GM18861 (cell line): ENCODE measurements around the gene SUPT3H.

Experiments used
- ATAC-seq: cut with Tn5 transposase; IDR thresholded peaks from one replicate; pipeline ENCODE4 v1.9.1; 2021; ENCODE audit not compliant: unreplicated experiment

SUPT3H gene

GRCh38 chr6:45129051-45129450 is 248.7 kb downstream of the SUPT3H start:
- ATAC-seq = no peak

GRCh38 chr6:45127185-45127584 is 250.5 kb downstream of the SUPT3H start:
- ATAC-seq = no peak

- no peak for ATAC-seq
Observed at GRCh38 chr6:45126033-45126432, 251.7 kb downstream of the SUPT3H start.

GRCh38 chr6:45123023-45123422 is 254.7 kb downstream of the SUPT3H start:
- ATAC-seq = no peak

- ATAC-seq = no peak
Observed at GRCh38 chr6:45118754-45119153, 259.0 kb downstream of the SUPT3H start.

- ATAC-seq = no peak
Observed at GRCh38 chr6:45116714-45117410, 260.9 kb downstream of the SUPT3H start.

GRCh38 chr6:45115696-45116095 is 262.0 kb downstream of the SUPT3H start:
- no peak for ATAC-seq

GRCh38 chr6:45112711-45113110 is 265.0 kb downstream of the SUPT3H start:
- ATAC-seq = no peak

- no peak for ATAC-seq
Observed at GRCh38 chr6:45109551-45109950, 268.2 kb downstream of the SUPT3H start.

- no peak for ATAC-seq
Observed at GRCh38 chr6:45105170-45105820, 272.4 kb downstream of the SUPT3H start.

- no peak for ATAC-seq
Observed at GRCh38 chr6:45104429-45104828, 273.3 kb downstream of the SUPT3H start.

- ATAC-seq = no peak
Observed at GRCh38 chr6:45098256-45098655, 279.5 kb downstream of the SUPT3H start.

GRCh38 chr6:45094831-45095230 is 282.9 kb downstream of the SUPT3H start:
- ATAC-seq = no peak

- ATAC-seq = no peak
Observed at GRCh38 chr6:45092135-45092534, 285.6 kb downstream of the SUPT3H start.

GRCh38 chr6:45086360-45087084 is 291.2 kb downstream of the SUPT3H start:
- no peak for ATAC-seq

GRCh38 chr6:45084257-45084656 is 293.5 kb downstream of the SUPT3H start:
- ATAC-seq = no peak

GRCh38 chr6:45082091-45082490 is 295.6 kb downstream of the SUPT3H start:
- no peak for ATAC-seq

- no peak for ATAC-seq
Observed at GRCh38 chr6:45081634-45082033, 296.1 kb downstream of the SUPT3H start.

- ATAC-seq = no peak
Observed at GRCh38 chr6:45078432-45078831, 299.3 kb downstream of the SUPT3H start.

- ATAC-seq = no peak
Observed at GRCh38 chr6:45076217-45076930, 301.4 kb downstream of the SUPT3H start.

GRCh38 chr6:45075246-45075645 is 302.5 kb downstream of the SUPT3H start:
- ATAC-seq = no peak
